Stimulated activated CD8-positive, alpha-beta memory T cell treated with anti-CD3 and anti-CD28 coated beads, Interleukin-4, amount 100 ng/mL, for 1 hour (primary cell): ENCODE measurements around the gene SFXN2.
"Not testable (repeated sequence)": the region's sequence is repeated elsewhere in the genome, so short reads cannot be mapped to it uniquely, and the experiment has no call there.

ENCODE experiments used
- DNase-seq, 2 donors: peaks; one replicate each; pipeline ENCODE4 v3.0.0-alpha.2; 2020; ENCODE audit warnings: low read depth in 2 of 2, low spot score in 1 of 2

Gene SFXN2

DNA sequence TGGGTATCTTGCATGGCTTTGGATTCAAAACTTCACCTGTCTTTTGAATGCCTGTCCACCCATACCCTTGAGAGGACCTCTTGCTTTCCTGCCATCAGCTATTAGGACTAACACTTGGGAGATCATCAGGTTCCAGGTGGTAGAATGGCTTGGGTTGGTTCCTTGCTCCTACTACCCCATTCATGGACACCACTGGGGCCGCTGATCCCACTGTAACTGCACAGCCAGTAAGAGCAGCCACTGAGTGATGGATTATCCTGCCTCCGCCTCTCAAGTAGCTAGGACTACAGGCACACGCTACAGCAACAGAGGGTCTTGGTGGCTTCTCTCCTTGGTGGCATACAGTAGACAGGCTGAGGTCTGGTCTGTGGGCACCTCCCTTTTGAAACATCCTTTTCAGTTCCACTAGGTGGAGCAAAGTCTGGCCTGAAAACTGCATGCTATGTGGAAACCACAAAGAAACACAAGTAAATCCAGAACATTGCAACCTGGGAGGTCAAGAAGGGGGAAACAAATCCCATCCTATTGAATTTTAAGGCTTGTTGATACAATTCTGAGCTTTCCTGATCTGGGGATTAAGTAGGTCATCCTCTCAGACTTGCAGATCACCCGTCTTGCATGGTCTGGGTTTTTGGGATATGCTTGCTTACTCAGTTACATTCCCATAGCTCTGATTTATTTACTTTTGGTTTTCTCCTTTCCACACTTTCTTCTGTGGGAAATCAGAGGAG lies 38.7 kb downstream of the SFXN2 start:
- no peak for DNase-seq

DNA sequence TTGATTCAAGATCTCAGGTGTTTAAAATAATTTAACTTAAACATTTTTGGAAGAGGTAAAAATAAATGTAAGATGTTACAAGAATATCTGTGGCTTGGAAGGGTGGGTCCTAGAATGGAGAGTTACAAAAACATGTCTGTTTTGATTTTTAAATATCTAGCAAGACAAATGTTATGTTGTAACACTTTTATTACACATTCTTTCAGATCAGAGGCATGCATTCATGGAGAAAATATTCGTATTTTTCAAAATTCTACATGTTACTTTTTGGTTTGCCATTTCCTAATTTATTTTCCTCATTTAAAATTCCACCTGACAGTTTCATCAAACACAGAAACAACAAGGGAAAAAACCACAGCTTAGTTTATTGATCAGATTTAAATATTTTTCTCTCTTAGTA lies 39.3 kb downstream of the SFXN2 start:
- DNase-seq: no peak

DNA sequence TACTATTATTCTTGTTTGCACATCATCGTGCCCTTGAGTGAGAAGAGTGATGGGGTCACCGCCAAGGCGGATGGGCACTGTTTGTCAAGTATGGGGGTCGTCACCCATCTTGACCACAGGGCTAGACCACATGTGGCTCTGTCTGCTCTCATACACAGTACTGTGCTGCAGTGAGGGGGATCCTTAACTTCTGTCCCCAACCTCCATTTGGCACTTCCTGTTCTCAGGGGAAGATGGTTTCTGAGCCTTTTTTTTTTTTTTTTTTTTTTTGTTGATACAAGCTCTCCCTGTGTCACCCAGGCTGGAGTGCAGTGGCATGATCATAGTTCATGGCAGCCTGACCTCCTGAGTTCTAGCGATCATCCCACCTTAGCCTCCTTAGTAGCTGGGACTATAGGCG lies 42.9 kb downstream of the SFXN2 start:
- no peak for DNase-seq

DNA sequence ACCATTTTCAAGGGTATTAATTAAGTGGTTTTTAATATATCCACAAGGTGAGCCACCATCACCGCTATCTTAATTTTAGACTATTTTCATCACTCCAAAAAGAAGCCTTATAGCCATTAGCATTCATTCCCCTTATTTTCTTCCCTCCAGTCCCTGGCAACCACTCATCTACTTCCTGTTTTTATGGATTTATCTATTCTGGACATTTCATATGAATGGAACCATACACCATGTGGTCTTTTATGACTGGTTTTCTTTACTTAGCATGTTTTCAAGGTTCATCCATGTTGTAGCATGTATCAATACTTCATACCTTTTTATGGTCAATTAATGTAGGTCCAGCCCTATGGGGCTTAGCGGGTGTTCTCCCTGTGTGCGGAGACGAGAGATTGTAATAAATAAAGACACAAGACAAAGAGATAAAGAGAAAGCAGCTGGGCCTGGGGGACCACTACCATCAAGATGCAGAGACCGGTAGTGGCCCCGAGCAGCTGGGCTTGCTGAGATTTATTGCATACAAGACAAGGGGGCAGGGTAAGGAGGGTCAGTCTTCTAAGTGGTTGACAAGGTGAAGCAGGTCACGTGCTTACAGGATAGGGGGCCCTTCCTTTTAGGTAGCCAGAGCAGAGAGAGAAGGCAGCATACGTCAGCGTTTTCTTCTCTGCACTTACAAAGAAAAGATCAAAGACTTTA lies 44.0 kb downstream of the SFXN2 start:
- no peak for DNase-seq

DNA sequence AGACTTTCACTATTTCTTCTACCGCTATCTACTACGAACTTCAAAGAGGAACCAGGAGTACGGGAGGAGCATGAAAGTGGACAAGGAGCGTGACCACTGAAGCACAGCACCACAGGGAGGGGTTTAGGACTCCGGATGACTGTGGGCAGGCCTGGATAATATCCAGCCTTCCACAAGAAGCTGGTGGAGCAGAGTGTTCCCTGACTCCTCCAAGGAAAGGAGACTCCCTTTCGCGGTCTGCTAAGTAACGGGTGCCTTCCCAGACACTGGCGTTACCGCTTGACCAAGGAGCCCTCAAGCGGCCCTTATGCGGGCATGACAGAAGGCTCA lies 44.5 kb downstream of the SFXN2 start:
- not testable (repeated sequence) for DNase-seq

DNA sequence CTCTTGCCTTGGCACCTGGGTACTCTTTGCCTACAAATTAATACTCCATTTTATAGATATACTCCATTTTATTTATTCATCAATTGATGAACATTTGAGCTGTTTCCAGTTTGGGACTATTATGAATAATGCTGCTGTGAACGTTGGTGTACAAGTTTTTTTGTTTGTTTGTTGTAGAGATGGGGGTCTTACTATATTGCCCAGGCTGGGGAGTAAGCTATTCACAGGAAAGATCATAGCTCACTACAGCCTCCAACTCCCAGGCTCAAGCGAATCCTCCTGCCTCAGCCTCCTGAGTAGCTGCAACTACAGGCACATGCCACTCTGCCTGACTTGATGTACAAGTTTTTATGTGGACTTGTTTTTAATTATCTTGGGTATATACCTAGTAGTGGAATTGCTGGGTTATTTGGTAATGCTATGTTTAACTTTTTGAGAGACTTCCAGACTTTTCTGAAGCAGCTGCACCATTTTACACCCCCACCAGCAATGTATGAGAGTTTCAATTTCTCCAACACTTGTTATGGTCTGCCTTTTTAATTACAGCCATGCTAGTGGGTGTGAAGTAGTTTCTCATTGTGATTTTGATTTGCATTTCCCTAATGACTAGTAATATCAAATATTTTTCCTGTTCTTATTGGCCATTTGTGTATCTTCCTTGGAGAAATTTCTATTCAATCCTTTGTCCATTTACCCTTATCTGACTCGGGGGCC lies 45.2 kb downstream of the SFXN2 start:
- DNase-seq: no peak

DNA sequence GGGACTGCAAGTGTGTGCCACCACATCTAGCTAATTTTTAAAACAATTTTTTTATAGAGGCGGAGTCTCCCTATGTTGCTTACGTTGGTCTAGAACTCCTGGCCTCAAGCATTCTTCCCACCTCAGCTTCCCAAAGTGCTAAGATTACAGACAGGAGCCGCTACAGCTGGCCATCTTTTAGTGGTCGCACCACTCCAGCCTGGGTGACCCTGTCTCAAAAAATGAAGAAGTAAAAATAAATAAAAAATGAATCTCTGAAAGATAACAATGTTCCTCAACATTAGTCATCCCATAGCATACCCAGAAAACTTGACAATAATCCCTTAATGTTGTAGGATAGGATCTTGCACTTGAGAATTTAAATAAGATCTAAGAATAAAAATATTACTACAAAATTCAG lies 47.5 kb downstream of the SFXN2 start:
- DNase-seq: no peak

DNA sequence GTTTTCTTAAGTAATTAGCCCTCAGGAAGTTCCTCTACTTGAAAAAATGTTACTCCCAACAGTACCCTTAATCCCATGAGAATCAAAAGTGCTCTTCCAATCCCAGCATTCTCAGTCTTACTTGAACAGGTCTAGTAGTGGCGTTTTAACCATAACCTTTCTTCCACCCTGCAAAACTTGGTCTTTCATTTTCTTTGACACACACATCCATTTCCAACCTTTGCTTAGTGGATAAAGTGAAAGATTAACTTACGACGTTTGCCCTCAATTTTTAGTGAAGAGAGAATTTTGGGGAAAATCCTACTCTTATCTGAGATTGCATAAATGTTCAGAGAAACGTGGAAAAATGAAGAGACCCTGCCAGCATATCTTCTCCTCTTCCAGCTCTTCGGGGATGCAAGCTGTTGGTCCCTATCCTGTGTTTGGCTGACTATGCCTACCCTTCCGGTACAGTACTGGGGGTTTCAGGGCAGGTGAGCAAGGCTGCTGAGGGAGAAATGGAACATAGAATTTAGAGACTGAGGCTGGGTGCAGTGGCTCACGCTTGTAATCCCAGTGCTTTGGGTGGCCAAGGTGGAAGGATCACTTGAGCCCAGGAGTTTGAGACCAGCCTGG lies 48.1 kb downstream of the SFXN2 start:
- DNase-seq: no peak

DNA sequence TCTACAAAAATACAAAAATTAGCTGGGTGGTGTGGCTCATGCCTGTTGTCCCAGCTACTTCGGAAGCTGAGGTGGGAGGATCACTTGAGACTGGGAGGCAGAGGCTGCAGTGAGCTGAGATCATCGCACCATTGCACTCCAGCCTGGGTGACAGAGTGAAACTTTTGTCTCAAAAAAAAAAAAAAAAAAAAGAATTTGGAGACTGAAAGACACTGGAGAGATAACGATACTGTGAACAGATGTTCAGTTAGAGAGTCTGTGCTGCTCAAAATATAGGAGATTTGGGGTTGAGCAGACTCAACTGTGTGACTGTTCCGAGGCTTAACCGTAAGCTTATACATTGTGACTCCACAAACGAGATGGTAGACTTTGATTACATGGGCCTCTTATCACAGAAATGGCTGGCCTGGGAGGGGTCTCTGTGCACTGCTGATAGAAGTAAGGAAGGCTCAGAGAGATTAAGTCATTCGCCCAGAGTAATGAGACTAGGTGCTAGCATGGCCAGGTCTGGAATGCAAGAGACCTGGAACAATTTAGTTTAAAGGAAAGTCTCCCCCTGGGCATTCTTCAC lies 48.7 kb downstream of the SFXN2 start:
- no peak for DNase-seq

DNA sequence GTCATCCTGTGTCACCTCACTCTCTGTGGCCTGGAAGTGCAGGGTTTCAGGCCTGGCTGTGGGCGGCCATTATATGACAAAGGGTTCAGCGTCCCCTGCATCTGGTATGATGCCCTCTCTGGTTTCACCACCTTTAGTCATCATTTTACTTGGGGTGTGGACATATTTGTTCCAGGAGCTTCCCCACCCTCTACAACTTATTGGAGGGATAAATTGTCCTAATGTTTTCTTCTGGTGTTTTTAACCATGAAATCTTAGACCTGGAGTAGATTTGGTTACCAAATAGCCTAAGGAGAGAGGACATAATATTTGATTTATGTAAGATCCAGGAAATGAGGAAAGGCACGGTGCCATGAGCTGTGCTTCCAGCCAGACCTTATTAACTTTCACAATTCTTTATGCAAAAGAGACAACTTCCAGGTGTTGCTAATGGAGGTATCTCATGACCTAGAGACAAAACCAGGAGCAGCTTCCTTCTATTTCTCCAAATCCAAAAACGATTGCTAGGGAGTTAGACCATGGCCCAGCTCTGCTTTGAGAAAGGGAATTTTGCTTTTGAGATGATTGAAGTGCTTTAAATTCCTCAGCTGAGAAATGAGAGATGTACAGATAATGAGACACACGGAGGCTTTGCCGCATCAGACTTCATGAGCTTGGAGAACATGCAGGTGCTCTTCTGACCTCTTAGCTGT lies 50.2 kb downstream of the SFXN2 start:
- no peak for DNase-seq

DNA sequence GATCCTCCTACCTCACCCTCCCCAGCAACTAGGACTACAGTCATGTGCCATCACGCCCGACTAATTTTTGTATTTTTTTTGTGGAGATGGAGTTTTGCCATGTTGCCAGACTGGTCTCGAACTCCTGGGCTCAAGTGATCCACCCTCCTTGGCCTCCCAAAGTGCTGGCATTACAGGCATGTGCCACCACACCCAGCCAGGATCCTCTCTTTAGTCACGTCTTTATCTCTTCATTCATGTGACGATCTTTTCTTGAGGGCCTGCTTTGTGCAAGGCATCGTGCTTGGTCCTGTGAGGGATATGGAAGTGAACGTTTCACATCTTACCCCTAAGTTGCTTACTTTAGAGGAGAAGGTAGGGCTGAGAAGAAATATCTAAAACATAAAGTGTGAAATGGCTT lies 50.9 kb downstream of the SFXN2 start:
- DNase-seq: no peak

DNA sequence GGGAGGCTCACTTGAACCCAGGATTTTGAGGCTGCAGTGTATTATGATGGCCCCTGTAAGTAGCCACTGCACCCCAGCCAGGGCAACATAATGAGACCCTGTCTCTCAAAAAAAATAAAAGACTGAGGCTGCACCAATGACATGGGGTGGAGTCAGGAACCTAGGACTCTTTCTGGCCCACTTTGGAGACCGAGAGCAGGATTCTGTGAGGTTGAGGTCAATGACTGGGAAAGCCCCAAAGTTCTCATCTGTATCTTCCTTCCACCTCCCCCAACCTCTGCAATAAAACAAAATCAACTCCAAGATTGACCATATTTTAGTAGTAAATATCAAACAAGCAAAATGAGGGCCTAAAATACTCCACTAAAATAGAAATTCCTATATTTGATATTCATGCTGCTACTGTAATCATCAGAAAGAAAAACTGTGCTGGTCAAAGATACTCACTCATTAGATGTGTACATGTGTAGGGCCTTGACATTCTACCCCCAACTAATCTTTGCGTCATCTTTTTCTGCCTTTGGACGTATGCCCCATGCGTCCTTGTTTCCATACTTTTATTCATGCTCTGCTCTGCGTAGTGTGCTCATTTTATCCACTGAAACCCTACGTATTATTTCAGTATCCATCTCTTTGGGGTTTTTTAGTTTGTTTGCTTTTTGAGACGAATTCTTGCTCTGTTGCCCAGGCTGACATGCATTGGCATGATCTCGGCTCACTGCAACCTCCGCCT lies 53.2 kb downstream of the SFXN2 start:
- no peak for DNase-seq

DNA sequence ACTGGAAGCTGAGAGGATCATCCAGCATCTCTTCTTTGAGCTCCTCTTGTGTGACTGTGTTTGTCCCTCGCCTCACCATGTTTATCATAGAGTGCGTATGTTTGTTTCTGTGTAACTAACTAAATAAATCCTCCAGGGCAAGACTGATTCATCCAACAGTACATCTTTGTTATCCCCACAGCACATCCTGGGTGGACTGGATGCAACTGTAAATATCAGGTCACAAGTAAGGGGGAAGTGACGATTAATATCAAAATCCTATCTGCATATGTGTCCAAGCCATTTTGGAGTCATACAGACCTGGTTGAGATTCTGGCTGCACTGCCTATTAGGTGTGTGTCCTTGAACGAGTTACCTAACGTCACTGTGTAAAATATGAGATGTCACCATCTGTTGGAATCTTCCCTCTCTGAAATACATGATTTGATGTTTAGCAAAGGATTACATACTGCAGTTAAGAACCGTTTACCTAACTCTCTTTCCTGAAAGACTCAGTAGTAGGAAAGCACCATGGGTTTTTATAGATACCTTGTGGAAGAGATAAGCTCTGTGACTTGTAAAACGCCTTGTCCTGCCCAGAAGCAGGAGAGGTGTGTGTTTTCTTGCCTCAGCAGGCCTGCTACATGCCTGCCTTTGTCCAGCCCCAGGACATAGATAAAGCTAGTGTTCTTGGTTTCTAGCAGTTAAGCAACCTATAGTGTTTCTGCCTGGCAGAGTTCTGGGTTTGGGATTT lies 55.1 kb downstream of the SFXN2 start:
- DNase-seq: no peak

DNA sequence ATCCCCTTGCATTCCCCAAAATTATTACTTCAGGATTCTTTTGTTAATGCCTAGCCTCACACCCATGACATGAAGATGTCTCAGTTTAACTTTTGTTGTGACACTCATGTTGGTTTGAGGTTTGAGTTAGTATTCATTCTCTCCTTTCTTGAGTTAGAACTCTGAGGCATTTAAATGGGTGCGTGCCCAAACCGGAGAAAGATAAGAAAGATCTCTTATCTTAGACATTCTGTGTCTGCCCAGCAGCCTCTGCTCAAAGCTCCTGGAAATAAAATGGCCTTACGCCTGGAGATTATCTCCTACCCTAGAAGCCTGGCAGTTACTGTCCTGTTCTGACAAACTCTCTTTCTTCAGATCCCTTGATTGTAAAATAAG lies 55.7 kb downstream of the SFXN2 start:
- no peak for DNase-seq

DNA sequence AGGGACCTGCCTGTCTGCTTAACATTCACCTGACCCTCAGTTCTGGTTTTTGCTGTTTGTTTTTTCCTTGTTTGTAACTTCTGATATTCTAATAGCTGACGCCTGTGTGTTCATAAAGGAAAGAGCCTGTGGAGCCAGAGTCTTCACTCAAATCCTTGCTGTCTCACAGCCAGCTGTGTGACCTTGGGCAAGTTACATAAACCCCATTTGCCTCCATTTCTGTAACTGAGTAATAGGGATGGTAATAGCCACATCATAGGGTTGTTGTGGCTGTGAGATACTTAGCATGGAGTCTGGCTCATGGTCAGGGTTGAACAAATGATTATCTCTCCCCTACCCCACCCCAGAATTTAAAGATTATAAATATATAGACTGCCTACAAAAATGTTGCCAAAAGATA lies 56.4 kb downstream of the SFXN2 start:
- DNase-seq: no peak

DNA sequence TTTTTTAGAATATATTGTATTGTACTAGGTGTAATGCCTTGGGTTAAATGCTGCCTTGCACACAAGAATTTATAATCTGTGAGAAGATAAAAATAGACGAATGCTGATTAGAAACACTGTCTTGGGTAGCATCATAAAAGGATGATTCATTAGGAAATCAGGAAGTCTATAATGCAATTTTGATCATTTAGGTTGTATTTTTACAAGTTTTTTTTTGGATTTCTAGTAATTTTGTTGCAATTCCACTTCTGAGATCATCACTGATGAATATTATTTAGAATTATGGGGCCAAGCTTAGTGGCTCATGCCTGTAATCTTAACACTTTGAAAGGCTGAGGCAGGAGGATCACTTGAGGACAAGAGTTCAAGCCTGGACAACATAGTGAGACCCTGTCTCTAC lies 58.9 kb downstream of the SFXN2 start:
- no peak for DNase-seq

DNA sequence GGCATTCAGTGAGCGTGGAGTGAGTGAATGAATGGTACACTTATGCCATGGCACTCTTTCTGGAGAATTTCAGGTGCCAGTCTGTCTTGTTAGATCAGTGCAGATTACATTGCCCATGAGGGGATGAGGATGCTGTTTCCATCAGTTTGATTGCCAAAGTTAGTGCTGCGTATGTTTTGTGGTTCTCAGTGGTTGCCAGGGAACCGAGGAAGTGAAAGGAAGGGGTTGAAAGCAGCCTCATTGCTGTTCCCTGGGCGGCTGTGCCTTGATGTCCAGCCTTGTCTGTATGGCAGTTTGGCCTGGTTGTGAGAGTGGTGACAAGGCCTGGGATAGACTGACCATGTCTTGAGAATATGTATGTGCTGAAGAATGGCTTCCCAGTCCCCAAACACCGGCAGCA lies 59.5 kb downstream of the SFXN2 start:
- no peak for DNase-seq

DNA sequence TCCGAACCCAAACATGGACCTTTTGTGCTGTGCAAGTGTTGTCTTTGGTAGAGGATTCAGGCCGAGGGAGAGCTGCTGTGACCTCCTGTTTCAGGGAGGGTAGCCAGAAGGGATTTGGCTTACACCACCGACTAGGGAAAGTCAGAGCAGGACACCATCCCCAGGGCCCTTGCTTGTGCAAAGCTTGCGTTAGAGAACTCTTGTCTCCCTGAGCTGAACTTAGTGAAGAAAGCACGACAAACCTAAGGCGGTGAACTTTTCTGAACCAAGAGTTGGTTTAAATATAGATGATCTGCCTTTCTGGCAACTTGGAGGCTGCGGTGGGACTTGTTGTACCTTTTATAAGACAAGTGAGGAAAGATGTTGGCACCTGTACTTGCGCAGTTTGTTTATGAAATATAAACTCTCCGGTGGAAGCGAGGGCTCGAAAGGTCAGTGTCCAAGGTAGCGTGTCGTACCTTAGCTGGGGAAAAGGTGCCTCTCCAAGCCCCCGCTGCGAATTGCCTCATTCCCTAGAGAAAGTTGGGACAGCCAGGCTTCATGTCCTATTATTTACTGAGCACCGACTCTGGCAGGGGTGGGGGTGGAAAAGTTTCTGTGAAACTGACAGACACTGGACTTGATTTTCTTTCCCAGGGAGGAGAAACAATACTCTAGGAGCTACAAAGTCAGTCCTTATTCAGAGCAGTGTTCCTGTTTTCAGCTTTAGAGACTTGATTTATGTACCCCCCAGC lies 60.9 kb downstream of the SFXN2 start:
- no peak for DNase-seq
